ENCODE data around the gene ACADL. TPM values are rescaled to one million over a fixed set of nuclear protein-coding genes. Genes with fewer than 3 reads are reported as not detected.
A peak's percentile ranks its signal among the peaks of the same experiment; 100 is the strongest.
"Not testable (repeated sequence)": the region's sequence is repeated elsewhere in the genome, so short reads cannot be mapped to it uniquely, and the experiment has no call there.

The ACADL gene
- total RNA-seq, 1 donor from 2014 or later = 9.2 TPM

DNA sequence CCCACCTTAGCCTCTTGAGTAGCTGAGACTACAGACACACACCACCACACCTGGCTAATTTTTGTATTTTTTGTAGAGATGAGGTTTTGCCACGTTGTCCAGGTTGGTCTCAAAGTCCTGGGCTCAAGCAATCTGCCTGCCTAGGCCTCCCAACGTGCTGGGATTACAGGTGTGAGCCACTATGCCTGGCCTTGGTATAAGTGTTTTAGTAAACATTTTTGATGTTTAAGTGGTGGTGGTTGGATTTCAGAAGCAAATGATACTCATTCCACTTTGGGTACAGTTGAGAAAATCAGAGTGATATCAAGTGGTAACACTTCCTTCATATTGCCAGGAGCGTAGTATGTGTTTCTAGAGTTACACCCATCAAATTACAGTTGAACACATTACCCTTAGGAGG is 25.4 kb downstream of the ACADL start:
- no peak for DNase-seq

- no peak for DNase-seq
These were observed 26.0 kb downstream of the ACADL start for GRCh38 chr2:210199186-210199765.

GRCh38 chr2:210198326-210198725 is 26.9 kb downstream of the ACADL start:
- DNase-seq = no peak

GRCh38 chr2:210197720-210198119 is 27.5 kb downstream of the ACADL start:
- DNase-seq = no peak

- no peak for DNase-seq
These were observed 30.0 kb downstream of the ACADL start for GRCh38 chr2:210195101-210195852.

DNA sequence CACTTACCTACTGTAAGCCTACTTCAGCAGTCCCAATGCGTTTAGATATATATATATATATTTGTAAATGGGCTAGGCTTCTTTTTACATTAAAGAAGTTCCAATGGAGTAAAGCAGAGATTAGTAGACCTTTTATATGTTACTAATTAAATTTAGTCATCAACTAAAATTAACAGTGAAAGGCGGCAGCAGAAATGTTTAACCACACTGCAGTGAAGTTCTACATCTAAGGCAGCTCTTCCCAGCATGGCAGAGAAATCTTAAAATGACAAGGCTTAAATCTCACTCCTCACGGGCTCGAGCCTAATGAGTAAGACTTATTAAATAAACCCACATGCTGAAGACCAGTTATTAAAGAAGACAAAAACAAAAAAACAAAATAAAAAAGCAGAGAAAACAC is 34.9 kb downstream of the ACADL start:
- no peak for DNase-seq

GRCh38 chr2:210189452-210190138 is 35.7 kb downstream of the ACADL start:
- no peak for DNase-seq

- DNase-seq = no peak
These were observed 36.5 kb downstream of the ACADL start for GRCh38 chr2:210188755-210189154.

DNA sequence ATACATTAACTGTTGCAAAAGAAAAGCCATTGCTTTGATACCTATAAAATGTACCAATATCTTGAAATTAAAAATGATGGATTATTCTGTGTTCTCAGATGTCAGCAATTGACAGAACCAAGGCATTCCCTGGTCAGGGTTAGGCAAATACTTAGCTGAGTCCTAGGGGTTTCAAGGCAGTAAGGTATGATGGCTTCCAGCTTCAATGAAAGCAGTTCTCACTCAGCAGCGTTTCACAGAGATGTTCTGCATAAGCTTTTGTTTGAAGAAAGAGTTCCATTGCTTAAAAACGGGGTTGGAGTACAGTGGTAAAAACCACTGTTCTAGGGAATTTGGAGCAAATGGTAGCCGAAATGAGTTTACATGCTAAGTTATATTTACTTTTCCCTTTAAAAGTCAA is 37.1 kb downstream of the ACADL start:
- no peak for DNase-seq

DNA sequence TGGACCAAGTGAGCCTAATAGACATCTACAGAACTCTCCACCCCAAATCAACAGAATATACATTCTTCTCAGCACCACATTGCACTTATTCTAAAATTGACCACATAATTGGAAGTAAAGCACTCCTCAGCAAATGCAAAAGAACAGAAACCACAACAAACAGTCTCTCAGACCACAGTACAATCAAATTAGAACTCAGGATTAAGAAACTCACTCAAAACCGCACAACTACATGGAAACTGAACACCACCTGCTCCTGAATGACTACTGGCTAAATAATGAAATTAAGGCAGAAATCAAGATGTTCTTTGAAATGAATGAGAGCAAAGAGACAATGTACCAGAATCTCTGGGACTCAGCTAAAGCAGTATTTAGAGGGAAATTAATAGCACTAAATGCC is 41.3 kb downstream of the ACADL start:
- not testable (repeated sequence) for DNase-seq

- not testable (repeated sequence) for DNase-seq
These were observed 43.6 kb downstream of the ACADL start for GRCh38 chr2:210181606-210182088.

DNA sequence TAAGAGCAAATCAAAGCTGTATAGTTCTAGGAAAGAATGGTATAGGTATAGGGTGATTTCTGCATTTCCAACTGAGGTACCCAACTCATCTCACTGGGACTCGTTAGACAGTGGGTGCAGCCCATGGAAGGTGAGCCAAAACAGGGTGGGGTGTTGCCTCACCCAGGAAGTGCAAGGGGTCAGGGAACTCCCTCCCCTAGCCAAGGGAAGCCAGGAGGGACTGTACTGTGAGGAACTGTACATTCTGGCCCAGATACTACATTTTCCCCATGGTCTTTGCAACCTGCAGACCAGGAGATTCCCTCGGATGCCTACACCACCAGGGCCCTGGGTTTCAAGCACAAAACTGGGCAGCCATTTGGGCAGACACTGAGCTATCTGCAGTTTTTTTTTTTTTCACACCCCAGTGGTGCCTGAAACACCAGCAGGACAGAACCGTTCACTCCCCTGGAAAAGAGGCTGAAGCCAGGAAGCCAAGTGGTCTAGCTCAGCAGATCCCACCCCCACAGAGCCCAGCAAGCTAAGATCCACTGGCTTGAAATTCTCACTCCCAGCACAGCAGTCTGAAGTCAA is 44.1 kb downstream of the ACADL start:
- not testable (repeated sequence) for DNase-seq

GRCh38 chr2:210180477-210180876 is 44.8 kb downstream of the ACADL start:
- DNase-seq = no peak

DNA sequence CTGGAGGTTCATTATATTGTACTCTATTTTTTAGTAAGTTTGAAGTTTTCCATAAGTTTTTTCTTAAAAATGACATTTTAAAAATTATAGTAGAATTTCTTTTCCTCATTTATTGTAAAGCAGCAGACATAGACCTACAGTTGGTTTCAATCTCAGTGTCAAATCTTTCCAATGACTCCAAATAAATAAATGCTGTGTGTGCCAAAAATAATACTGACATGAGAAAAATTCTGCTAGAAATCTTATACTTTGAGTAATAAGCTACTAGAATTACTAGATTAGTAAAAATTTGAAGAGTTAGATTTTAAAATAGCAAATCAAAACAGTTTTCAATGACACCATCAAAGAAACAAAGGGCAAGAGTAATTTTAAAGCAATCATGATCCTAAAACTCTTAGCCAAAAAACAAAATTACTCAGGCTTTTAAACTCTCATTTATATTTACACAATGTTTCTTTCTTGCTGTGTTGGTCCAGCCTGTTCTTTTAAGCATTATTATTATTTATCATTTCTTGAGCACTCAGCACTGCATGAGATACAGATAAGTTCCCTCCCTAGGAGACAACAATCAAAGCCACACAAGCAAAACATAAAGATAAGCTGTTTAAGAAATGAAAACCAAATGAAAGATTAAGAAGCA is 45.8 kb downstream of the ACADL start:
- no peak for DNase-seq

GRCh38 chr2:210177769-210178168 is 47.5 kb downstream of the ACADL start:
- DNase-seq = no peak

- DNase-seq = not testable (repeated sequence)
These were observed 48.1 kb downstream of the ACADL start for GRCh38 chr2:210177115-210177514.

- DNase-seq = no peak
These were observed 51.2 kb downstream of the ACADL start for GRCh38 chr2:210174086-210174485.

- DNase-seq = no peak
These were observed 53.0 kb downstream of the ACADL start for GRCh38 chr2:210172219-210172575.

DNA sequence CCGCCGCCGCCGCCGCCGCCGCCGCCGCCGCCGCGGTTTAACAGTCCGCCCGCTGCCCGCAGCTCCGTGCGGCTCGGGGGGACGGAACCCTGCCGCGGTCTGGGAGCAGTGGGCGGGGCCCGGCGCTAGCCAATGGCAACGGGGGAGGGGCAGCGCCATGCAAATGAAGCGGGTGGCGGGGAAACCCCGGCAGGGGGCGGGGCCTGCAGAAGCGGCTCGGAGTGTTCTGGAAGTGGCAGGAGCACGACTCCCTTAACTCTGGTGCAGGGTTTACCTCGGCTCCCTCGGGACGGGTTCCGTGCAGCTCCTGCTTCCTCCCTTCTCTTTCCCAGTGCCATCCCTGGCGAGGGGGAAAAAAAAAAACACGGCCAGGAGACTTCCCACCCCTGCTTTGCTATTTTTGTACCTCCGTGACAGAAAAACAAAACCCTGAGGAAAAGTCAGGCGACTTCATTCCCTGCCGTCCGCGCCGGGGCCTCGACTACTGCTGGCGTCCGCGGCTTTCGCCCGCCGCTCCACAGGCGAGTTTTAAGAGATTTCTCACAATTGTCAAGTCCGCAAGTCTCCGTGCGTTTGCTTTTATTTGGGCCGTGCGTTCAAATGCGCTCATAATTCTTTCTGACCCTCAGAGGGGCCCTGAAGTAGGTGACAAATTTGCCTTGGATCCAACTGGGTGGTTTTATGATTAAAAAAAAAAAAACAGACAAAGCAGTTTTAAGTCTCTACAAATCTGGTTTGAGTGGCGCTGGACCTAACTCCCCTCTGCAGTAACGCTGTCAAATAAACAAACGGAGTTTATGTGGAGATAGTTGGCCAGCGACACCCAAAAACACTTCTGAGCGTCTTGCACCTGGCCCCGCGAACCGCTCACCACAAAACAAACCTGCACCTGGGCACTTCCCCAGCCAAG is 53.7 kb downstream of the ACADL start, which contains the start of gene KANSL1L:
Gene KANSL1L (minus strand): TSS at position 101 of the 910 bp plus-strand sequence. CDS start 16,827 bp downstream, outside the sequence.
- peak; percentile 97 for DNase-seq

GRCh38 chr2:210170446-210171303 is 54.6 kb downstream of the ACADL start:
- peak; percentile 95 for DNase-seq

DNA sequence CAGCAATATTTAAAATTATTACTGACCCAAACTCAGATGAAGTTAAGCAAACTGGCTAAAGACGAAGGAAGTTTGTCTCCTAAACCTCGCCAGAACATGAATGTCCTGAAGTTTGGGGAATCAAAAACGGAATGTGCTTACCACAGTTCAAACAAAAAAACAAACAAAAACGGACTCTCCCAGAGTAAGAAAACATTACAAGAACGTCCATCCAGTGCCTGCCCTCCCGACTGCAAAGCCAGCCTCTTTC is 55.1 kb downstream of the ACADL start:
- DNase-seq = no peak
